NT2/D1 (cell line): ENCODE measurements around the gene ZNF365.

Experiments
- DNase-seq: peaks from one replicate; pipeline ENCODE4 v3.0.0-alpha.2; 2011; ENCODE audit warnings: low read depth, low spot score
- H3K27me3 ChIP-seq: 2 replicates; pipeline ENCODE4 v1.6.0; 2011; ENCODE audit warnings: mild to moderate bottlenecking; ENCODE audit not compliant: insufficient read length, insufficient read depth
- H3K36me3 ChIP-seq: 2 replicates; pipeline ENCODE4 v1.6.1; 2011; ENCODE audit warnings: mild to moderate bottlenecking, low read length, mixed read lengths; ENCODE audit not compliant: insufficient read depth, insufficient read length
- H3K4me1 ChIP-seq: 2 replicates; pipeline ENCODE4 v1.5.1; 2011; ENCODE audit not compliant: insufficient read depth, insufficient read length
- H3K4me3 ChIP-seq: 2 replicates; pipeline ENCODE4 v1.5.1; 2011; ENCODE audit warnings: low read depth; ENCODE audit not compliant: insufficient read length
- H3K9ac ChIP-seq: 2 replicates; pipeline ENCODE4 v1.6.0; 2011; ENCODE audit warnings: low read depth; ENCODE audit not compliant: insufficient read length
- H3K9me3 ChIP-seq: 2 replicates; pipeline ENCODE4 v1.5.1; 2011; ENCODE audit warnings: mild to moderate bottlenecking, low read length; ENCODE audit not compliant: insufficient read depth
- SUZ12 ChIP-seq: IDR thresholded peaks from 2 replicates; pipeline ENCODE4 v1.6.1; 2011; ENCODE audit not compliant: insufficient read length, insufficient read depth; ENCODE audit errors: extremely low read depth
- YY1 ChIP-seq: IDR thresholded peaks from 2 replicates; pipeline ENCODE4 v1.6.1; 2011; ENCODE audit not compliant: insufficient read length, insufficient read depth
- ZNF274 ChIP-seq: IDR thresholded peaks from 2 replicates; pipeline ENCODE4 v1.6.1; 2011; ENCODE audit warnings: mild to moderate bottlenecking, low read depth, low read length

The ZNF365 gene

GRCh38 chr10:62373995-62374861 is at the start of gene ZNF365:
Gene ZNF365, plus strand, starts transcription at chr10:62374369. Its CDS starts 1,825 bp downstream, at chr10:62376194.
- TF ChIP-seq SUZ12: peak; percentile 66
- no peak for TF ChIP-seq YY1
- Histone ChIP-seq H3K36me3 (no peaks in the 10 kb centered on the region), H3K27me3 (peaks cover 40% of the 10 kb centered on the region), H3K9ac (peak within 1 kb of the TSS; percentile 17), H3K4me3 (peak within 1 kb of the TSS; percentile 48), H3K4me1 (no peaks in the 10 kb centered on the region), H3K9me3 (no peaks in the 10 kb centered on the region)
- no peak for DNase-seq

- Histone ChIP-seq H3K4me3 (no peak overlapping the region), H3K27me3 (no peaks in the 10 kb centered on the region), H3K9me3 (no peaks in the 10 kb centered on the region), H3K36me3 (no peaks in the 10 kb centered on the region), H3K4me1 (no peaks in the 10 kb centered on the region), H3K9ac (no peak overlapping the region)
- TF ChIP-seq SUZ12: no peak
- TF ChIP-seq ZNF274: no peak
- no peak for TF ChIP-seq YY1
- DNase-seq: no peak
These were observed 48.0 kb upstream of the ZNF365 start for GRCh38 chr10:62326176-62326575.

GRCh38 chr10:62327885-62328284 is 46.3 kb upstream of the ZNF365 start:
- Histone ChIP-seq H3K4me3 (no peak overlapping the region), H3K27me3 (no peaks in the 10 kb centered on the region), H3K9me3 (no peaks in the 10 kb centered on the region), H3K9ac (no peak overlapping the region), H3K36me3 (no peaks in the 10 kb centered on the region), H3K4me1 (no peaks in the 10 kb centered on the region)
- no peak for TF ChIP-seq ZNF274
- TF ChIP-seq YY1: no peak
- TF ChIP-seq SUZ12: no peak
- no peak for DNase-seq

- H3K36me3 ChIP-seq: no peaks in the 10 kb centered on the region
- no peaks in the 10 kb centered on the region for H3K4me1 ChIP-seq
- H3K9ac ChIP-seq: no peak overlapping the region
- no peak for DNase-seq
- TF ChIP-seq SUZ12 (no peak), YY1 (no peak), ZNF274 (no peak)
- H3K9me3 ChIP-seq: no peaks in the 10 kb centered on the region
- H3K27me3 ChIP-seq: no peaks in the 10 kb centered on the region
- no peak overlapping the region for H3K4me3 ChIP-seq
These were observed 44.0 kb upstream of the ZNF365 start for GRCh38 chr10:62330213-62330612.

- no peak for DNase-seq
These were observed 41.8 kb upstream of the ZNF365 start for GRCh38 chr10:62332406-62332805.

GRCh38 chr10:62333135-62333889 is 40.9 kb upstream of the ZNF365 start:
- H3K4me1 ChIP-seq: no peaks in the 10 kb centered on the region
- no peaks in the 10 kb centered on the region; the same call in 1 of the 2 replicates for H3K9me3 ChIP-seq
- H3K27me3 ChIP-seq: no peaks in the 10 kb centered on the region
- TF ChIP-seq SUZ12 (no peak), YY1 (no peak), ZNF274 (no peak)
- no peak overlapping the region for H3K4me3 ChIP-seq
- H3K9ac ChIP-seq: no peak overlapping the region
- no peaks in the 10 kb centered on the region for H3K36me3 ChIP-seq
- no peak for DNase-seq

More at GRCh38 chr10:62332406-62332805, 41.8 kb upstream of the ZNF365 start:
- Histone ChIP-seq H3K9me3 (no peaks in the 10 kb centered on the region; the same call in 1 of the 2 replicates), H3K36me3 (no peaks in the 10 kb centered on the region), H3K4me3 (no peak overlapping the region), H3K9ac (no peak overlapping the region), H3K27me3 (no peaks in the 10 kb centered on the region), H3K4me1 (no peaks in the 10 kb centered on the region)
- no peak for TF ChIP-seq ZNF274
- TF ChIP-seq YY1: no peak
- no peak for TF ChIP-seq SUZ12

- Histone ChIP-seq H3K27me3 (no peaks in the 10 kb centered on the region), H3K4me3 (no peak overlapping the region), H3K9me3 (no peaks in the 10 kb centered on the region; the same call in 1 of the 2 replicates), H3K9ac (no peak overlapping the region), H3K36me3 (no peaks in the 10 kb centered on the region), H3K4me1 (no peaks in the 10 kb centered on the region)
- no peak for TF ChIP-seq ZNF274
- TF ChIP-seq SUZ12: no peak
- no peak for TF ChIP-seq YY1
- DNase-seq: no peak
These were observed 40.0 kb upstream of the ZNF365 start for GRCh38 chr10:62333988-62334682.
